ENCODE measurements around the gene EFHC1.

DNA sequence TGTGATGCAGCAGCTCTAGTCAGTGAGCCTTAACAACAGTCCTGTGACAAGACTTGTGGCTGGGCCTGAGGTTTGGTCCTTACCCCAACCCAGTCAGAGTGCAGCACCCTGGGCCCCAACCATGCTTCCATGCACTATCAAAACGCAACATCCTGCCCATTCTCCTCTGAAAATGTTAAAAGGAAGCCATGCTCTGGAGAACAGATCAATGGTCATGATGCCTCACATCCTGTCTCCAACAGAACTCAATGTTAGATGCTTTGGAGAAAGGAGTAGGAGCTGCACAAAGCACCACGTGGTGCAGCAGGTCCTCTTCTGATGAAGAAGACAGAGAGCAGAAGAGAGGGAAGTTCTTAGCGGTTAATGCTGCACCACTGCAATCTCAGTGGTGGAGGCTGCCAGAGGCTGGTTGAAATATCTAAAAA lies 114.8 kb downstream of the EFHC1 start:
- TF ChIP-seq ESRRG (CRISPR knock-in tag; IDR thresholded peaks at IDR 0.05) (no peak), RARB (CRISPR knock-in tag; IDR thresholded peaks at IDR 0.05) (no peak), ARNTL (CRISPR knock-in tag; IDR thresholded peaks at IDR 0.05; ENCODE audit: borderline replicate concordance, low read depth) (no peak), ZFP3 (CRISPR knock-in tag; IDR thresholded peaks at IDR 0.05) (no peak), POU6F1 (CRISPR knock-in tag; IDR thresholded peaks at IDR 0.05; ENCODE audit: borderline replicate concordance, low read depth) (no peak), ZNF70 (CRISPR knock-in tag; IDR thresholded peaks at IDR 0.05) (no peak), PPARA (CRISPR knock-in tag; IDR thresholded peaks at IDR 0.05; ENCODE audit: borderline replicate concordance) (no peak), GLIS3 (CRISPR knock-in tag; IDR thresholded peaks at IDR 0.05) (no peak)
